ENCODE measurements around the gene CUX1. TPM values are rescaled to one million over a fixed set of nuclear protein-coding genes. Genes with fewer than 3 reads are reported as not detected.

Gene CUX1
- total RNA-seq, 4 donors from 2014 or later, result 40.0 to 55.9 (median 47.3) TPM

DNA sequence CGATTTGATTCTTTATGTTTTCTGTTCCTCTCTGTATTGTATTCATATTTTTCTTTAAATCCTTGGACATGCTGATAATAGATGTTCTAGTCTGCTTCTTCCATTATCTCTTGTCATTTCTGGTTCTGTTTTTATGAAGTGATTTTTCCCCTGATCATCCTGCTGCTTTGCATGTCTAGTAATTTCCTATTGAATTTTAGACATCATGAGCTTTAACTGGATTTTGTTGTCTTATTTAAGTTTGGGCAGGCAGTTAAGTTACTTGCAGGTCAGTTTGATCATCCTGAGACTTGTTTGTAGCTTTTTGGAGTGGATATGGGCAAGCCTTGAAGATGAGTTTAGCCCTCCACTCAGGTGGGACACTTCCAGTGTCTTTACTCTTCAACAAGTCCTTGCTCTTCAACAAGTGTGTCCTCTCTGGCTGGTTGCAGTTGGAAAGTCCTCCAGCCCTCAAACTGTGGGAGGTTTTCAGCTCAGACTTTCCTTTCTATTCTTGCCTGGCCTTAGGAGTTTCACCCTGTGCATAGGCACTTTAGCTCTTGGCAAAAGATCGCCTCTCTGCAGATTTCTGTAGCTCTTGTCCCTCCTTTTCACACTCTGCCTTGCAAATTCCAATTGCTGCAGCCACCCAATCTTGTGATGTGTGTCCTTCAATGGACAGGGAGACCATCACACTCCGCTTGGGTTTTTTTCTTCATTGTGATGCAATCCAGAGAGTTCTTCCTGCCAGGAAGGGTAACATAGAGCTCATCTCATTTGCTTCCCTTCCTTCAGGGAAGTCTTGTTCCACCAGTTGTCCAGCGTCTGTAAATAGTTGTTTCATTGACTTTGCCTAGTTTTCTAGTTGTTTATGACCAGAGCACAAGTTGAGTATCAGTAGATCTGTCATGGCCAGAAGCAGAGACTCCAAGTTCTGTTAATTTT is 272.0 kb downstream of the CUX1 start:
- no peak overlapping the region for H3K4me3 ChIP-seq
- H3K4me1 ChIP-seq, result peaks cover 0 to 13% (median 0%) of the 10 kb centered on the region in 3 donors
- no peak for DNase-seq
- 78 to 84% methylated on average over 4 of the region's 4 CpGs for WGBS, 2 donors
- no peak for TF ChIP-seq CTCF (IDR thresholded peaks at IDR 0.05)
- H3K27me3 ChIP-seq, result no peaks in the 10 kb centered on the region
- H3K9me3 ChIP-seq, result peaks cover 0 to 6% (median 0%) of the 10 kb centered on the region in 3 donors
- peaks cover 0 to 6% (median 0%) of the 10 kb centered on the region in 3 donors for H3K36me3 ChIP-seq
- no peak overlapping the region for H3K27ac ChIP-seq
- intact Hi-C loops (cut with DNase I), result no loop called here

GRCh38 chr7:102093599-102094315 is 276.3 kb downstream of the CUX1 start:
- H3K27ac ChIP-seq, result no peak overlapping the region
- no peak for DNase-seq
- H3K9me3 ChIP-seq, result peaks cover 0 to 6% (median 0%) of the 10 kb centered on the region in 3 donors
- H3K36me3 ChIP-seq, result peaks cover 0 to 16% (median 0%) of the 10 kb centered on the region in 3 donors
- no peak for TF ChIP-seq POLR2A (IDR thresholded peaks at IDR 0.05)
- TF ChIP-seq CTCF (IDR thresholded peaks at IDR 0.05), result no peak
- intact Hi-C loops (cut with DNase I), result no loop called here
- peaks cover 0 to 15% (median 0%) of the 10 kb centered on the region in 3 donors for H3K4me1 ChIP-seq
- 36 to 50% methylated on average over 13 to 14 of the region's 14 CpGs for WGBS, 2 donors
- no peaks in the 10 kb centered on the region for H3K27me3 ChIP-seq
- H3K4me3 ChIP-seq, result no peak overlapping the region

DNA sequence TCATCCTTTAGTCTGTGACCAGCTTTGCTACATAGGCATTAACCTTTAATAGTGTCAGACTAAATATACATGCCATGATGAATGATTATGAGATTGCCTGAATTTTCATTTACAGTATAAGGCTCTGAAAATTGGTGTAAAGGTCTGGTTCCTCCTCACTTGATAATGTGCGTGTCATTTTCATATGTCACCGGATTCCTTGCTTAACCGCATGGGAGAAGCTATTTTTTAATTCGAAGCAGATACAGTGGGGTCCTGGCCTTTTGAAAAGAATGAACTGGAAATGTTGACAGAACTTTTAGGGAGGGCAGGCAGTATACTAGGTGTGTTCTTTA is 276.9 kb downstream of the CUX1 start:
- DNase-seq, result no peak
- H3K36me3 ChIP-seq, result peaks cover 0 to 22% (median 0%) of the 10 kb centered on the region in 3 donors
- H3K9me3 ChIP-seq, result peaks cover 0 to 5% (median 0%) of the 10 kb centered on the region in 3 donors
- H3K27ac ChIP-seq, result no peak overlapping the region
- H3K4me3 ChIP-seq, result no peak overlapping the region
- WGBS, 2 donors, result 90 to 91% methylated on average over 4 of the region's 4 CpGs
- intact Hi-C loops (cut with DNase I), result no loop called here
- peaks cover 0 to 15% (median 0%) of the 10 kb centered on the region in 3 donors for H3K4me1 ChIP-seq
- H3K27me3 ChIP-seq, result no peaks in the 10 kb centered on the region
- TF ChIP-seq CTCF (IDR thresholded peaks at IDR 0.05) (no peak), POLR2A (IDR thresholded peaks at IDR 0.05) (no peak)

DNA sequence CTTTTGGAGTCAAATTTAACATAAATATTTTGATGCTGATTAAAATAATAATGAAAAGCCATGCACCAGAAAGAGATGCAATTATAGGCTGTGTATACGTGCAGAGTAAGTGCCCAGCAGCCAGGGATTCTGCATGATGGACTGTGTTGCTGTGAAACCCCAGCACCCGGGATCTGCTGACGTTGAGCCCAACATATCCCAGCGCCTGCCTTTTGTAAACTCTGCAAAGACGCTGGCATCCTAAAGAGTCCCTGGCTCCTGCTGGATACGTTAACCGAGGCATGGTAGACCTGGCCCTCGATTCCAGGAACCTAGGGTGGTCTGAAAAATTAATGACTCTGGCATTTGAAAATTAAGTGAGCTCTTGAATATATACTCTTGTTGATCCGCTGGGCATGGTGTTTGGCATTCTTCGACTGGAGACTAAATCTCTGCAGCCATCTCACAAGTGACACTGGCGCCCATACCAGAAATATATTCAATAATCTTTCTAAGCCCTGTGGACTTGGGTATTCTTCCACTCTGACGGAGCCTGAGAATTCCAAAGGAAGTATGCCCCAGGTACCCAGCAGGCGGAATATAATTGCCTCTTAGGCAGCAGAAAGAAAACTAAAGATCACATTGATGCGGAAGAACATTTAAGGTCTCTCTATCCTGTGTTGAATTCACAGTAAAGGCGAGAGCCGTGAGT is 278.0 kb downstream of the CUX1 start:
- Histone ChIP-seq H3K9me3 (no peaks in the 10 kb centered on the region), H3K4me3 (no peak overlapping the region), H3K4me1 (peaks cover 0 to 15% (median 0%) of the 10 kb centered on the region in 3 donors), H3K27ac (no peak overlapping the region), H3K27me3 (no peaks in the 10 kb centered on the region), H3K36me3 (peaks cover 0 to 33% (median 0%) of the 10 kb centered on the region in 3 donors)
- TF ChIP-seq POLR2A (IDR thresholded peaks at IDR 0.05) (no peak), CTCF (IDR thresholded peaks at IDR 0.05) (no peak)
- WGBS, 2 donors, result 77 to 89% methylated on average over 13 to 16 of the region's 16 CpGs
- DNase-seq, result no peak
- intact Hi-C loops (cut with DNase I), result no loop called here

Measured in esophagus squamous epithelium (tissue), 5 donors.